22Rv1 (cell line): ENCODE measurements around the gene KATNAL2.

Experiments used
- H3K27ac ChIP-seq: fragments of 450-650 bp; 2 replicates; pipeline ENCODE4 v1.5.1; 2017
- CTCF ChIP-seq: fragments of 450-650 bp; IDR thresholded peaks from 2 replicates; pipeline ENCODE4 v1.5.1; 2017; ENCODE audit warnings: mild to moderate bottlenecking
- ZFX ChIP-seq: fragments of 450-650 bp; IDR thresholded peaks from 2 replicates; pipeline ENCODE4 v1.6.1; 2017; ENCODE audit warnings: antibody characterized with exemption, borderline replicate concordance

The KATNAL2 gene

DNA sequence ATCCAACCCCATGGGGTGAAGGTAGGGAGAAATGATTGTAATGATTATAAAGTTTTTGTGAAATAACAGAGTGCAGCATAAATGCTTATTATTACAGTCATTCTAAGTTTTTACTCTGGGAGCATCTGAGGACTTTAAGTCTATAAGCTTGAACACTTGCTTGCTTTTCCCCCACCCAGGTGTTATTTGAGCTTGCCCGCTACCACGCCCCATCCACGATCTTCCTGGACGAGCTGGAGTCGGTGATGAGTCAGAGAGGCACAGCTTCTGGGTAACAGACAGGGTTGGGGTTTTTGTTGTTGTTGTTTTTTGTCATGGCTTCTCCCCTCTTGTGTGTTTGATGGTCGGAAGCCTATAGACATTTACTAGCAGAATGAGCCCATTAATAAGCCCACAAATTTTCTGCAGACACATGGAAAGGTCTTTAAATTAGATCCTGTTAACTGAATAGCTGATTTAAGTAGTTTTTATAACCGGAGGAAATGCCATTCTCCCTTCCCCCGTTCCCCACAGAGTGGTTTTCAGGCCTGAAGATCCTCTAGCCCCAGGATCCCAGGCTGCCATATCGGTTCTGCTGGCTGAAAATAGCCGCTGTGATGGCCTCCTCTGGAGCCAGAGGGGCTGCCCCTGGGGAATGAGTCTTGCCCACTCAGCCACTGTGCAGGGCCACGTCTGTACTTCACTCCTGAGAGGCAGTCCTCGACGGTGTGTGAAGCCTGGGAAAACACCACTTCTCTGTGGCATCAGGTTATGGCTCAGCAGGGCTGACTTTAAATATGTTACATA is 157.9 kb downstream of the KATNAL2 start:
- TF ChIP-seq CTCF: no peak
- no peak for TF ChIP-seq ZFX
- no peak overlapping the region for H3K27ac ChIP-seq

GRCh38 chr18:47077111-47077510 is 159.7 kb downstream of the KATNAL2 start:
- H3K27ac ChIP-seq: no peak overlapping the region
- TF ChIP-seq CTCF: no peak
- no peak for TF ChIP-seq ZFX

GRCh38 chr18:47080872-47081271 is 163.5 kb downstream of the KATNAL2 start:
- TF ChIP-seq ZFX (no peak), CTCF (no peak)
- H3K27ac ChIP-seq: no peak overlapping the region

GRCh38 chr18:47081578-47081977 is 164.2 kb downstream of the KATNAL2 start:
- TF ChIP-seq CTCF (no peak), ZFX (no peak)
- H3K27ac ChIP-seq: no peak overlapping the region

DNA sequence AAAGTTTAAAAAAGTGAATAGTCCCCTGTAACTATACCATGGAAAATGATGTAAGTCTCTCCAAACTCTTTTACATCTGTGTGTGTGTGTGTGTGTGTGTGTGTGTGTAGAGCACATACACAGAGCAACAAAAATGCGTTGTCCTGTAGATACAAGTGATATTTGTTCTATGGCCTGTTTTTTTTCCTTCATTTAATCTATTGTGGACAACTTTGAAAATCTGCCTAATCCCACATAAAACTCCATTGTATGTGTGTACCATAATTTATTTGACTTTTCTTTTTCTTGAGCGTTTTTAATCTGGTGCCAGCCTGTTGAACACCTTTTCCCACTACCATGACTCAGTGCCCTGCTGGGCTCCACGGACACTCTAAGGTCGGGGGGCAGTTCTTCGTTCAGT is 170.3 kb downstream of the KATNAL2 start:
- TF ChIP-seq CTCF (no peak), ZFX (no peak)
- no peak overlapping the region for H3K27ac ChIP-seq

DNA sequence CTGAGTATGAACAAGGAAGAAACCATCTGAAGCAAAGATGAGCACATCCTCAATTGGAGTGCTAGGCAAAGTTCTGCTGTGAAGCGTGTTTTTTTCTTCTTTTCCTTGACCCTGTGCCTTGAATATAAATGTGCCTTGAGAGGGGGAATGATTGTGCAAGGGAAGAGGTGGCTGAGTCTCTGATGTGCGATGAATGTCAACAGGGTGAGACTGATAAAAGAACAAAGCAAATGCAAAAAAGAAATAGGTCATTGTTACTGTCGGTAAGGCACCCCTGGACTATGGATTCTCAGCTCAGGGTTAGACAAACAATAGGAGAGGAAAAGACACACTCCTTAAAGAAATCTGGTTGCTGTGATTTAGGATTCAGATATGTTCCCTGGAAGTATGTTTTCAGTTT is 178.4 kb downstream of the KATNAL2 start:
- TF ChIP-seq ZFX: no peak
- TF ChIP-seq CTCF: no peak

DNA sequence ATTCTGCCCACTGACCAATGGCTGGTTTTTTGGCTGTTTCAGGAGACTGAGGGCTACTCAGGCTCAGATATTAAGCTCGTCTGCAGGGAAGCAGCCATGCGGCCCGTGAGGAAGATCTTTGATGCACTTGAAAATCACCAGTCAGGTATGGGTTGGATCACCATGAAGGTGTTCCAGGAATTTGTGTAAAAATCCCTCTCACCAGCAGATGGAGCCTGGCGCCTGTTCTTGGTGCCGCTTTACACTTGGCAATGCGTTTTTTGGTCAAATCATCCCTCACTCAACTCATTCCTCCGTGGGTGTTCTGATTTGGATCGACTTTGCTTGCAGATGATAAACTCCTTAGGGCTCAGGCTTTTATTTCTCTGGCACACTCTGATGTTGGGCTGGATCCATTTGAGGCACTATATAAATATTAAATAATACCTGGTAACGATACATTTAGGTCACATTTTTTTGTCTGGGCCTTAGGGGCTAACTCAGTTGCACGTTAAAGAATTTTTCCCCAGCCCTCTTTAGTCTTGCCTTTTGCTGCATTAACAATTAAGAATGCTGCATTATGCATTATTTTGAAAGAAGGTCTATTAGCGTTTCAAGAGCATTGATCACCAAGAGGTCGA is 182.9 kb downstream of the KATNAL2 start:
- H3K27ac ChIP-seq: no peak overlapping the region
- TF ChIP-seq ZFX (no peak), CTCF (peak; percentile 86)

More for the DNA sequence above, 178.4 kb downstream of the KATNAL2 start:
- no peak overlapping the region for H3K27ac ChIP-seq
